Brain microvascular endothelial cell (primary cell): ENCODE data around the gene PLD1.

Experiments
- DNase-seq: peaks from one replicate; pipeline ENCODE4 v3.0.0-alpha.2; 2020
- H3K27ac ChIP-seq: fragments of 250-450 bp; sonication (Bioruptor Pico); 2 replicates; pipeline ENCODE4 v1.5.1; 2020; ENCODE audit warnings: mild to moderate bottlenecking, moderate library complexity
- H3K27me3 ChIP-seq: fragments of 250-450 bp; sonication (Bioruptor Pico); replicated peaks from 2 replicates; pipeline ENCODE4 v1.5.1; 2020; ENCODE audit warnings: mild to moderate bottlenecking
- H3K36me3 ChIP-seq: fragments of 250-450 bp; sonication (Bioruptor Pico); replicated peaks from 2 replicates; pipeline ENCODE4 v1.5.1; 2020; ENCODE audit warnings: mild to moderate bottlenecking
- H3K4me3 ChIP-seq: 2 replicates; pipeline ENCODE4 v1.5.1; 2011; ENCODE audit warnings: low read depth, mild to moderate bottlenecking, control low read depth, low read length, moderate library complexity
- CTCF ChIP-seq: IDR thresholded peaks from 2 replicates; pipeline ENCODE4 v1.5.1; 2011; ENCODE audit warnings: low read depth, mild to moderate bottlenecking, moderate library complexity, low read length, control low read depth, inconsistent platforms; ENCODE audit errors: missing control alignments
- in situ Hi-C: cut with HindIII; loops from 2 replicates; pipeline ENCODE4 v1.10.0; 2017; ENCODE audit warnings: low sequenced_read_pairs, low pct_ligation_motif_present

The PLD1 gene

GRCh38 chr3:171829841-171830517, 19.7 kb upstream of the PLD1 start:
- in situ Hi-C loops: no loop called here
- H3K4me3 ChIP-seq: no peak overlapping the region
- peak; percentile 89 for TF ChIP-seq CTCF

GRCh38 chr3:171828902-171829770, 18.9 kb upstream of the PLD1 start:
- Histone ChIP-seq H3K27ac (peak overlapping the region; percentile 6), H3K36me3 (no peaks in the 10 kb centered on the region), H3K4me3 (no peak overlapping the region), H3K27me3 (no peaks in the 10 kb centered on the region)
- no peak for DNase-seq
- in situ Hi-C loops: no loop called here
- TF ChIP-seq CTCF: no peak

More at GRCh38 chr3:171829841-171830517, 19.7 kb upstream of the PLD1 start:
- peak; percentile 86 for DNase-seq
- H3K27me3 ChIP-seq: no peaks in the 10 kb centered on the region
- H3K36me3 ChIP-seq: no peaks in the 10 kb centered on the region
- H3K27ac ChIP-seq: peak overlapping the region; percentile 43

GRCh38 chr3:171827836-171828458, 17.7 kb upstream of the PLD1 start:
- in situ Hi-C loops: no loop called here
- no peak for DNase-seq
- no peaks in the 10 kb centered on the region for H3K36me3 ChIP-seq
- no peak overlapping the region for H3K4me3 ChIP-seq
- TF ChIP-seq CTCF: no peak
- no peaks in the 10 kb centered on the region for H3K27me3 ChIP-seq
- peak overlapping the region; percentile 38 for H3K27ac ChIP-seq

- Histone ChIP-seq H3K36me3 (no peaks in the 10 kb centered on the region), H3K4me3 (no peak overlapping the region), H3K27ac (no peak overlapping the region), H3K27me3 (no peaks in the 10 kb centered on the region)
- TF ChIP-seq CTCF: no peak
- in situ Hi-C loops: no loop called here
- no peak for DNase-seq
Measured at GRCh38 chr3:171827385-171827784, 17.1 kb upstream of the PLD1 start.

- no peaks in the 10 kb centered on the region for H3K36me3 ChIP-seq
- in situ Hi-C loops: no loop called here
- H3K27ac ChIP-seq: peak overlapping the region; percentile 75
- no peak for TF ChIP-seq CTCF
- DNase-seq: peak; percentile 87
- H3K4me3 ChIP-seq: no peak overlapping the region
- H3K27me3 ChIP-seq: no peaks in the 10 kb centered on the region
Measured at GRCh38 chr3:171825222-171825828, 15.0 kb upstream of the PLD1 start.
